ENCODE measurements around the gene CGA. TPM values are rescaled to one million over a fixed set of nuclear protein-coding genes. Genes with fewer than 3 reads are reported as not detected.

CGA gene
- total and polyA plus RNA-seq, 8 donors = not detected

DNA sequence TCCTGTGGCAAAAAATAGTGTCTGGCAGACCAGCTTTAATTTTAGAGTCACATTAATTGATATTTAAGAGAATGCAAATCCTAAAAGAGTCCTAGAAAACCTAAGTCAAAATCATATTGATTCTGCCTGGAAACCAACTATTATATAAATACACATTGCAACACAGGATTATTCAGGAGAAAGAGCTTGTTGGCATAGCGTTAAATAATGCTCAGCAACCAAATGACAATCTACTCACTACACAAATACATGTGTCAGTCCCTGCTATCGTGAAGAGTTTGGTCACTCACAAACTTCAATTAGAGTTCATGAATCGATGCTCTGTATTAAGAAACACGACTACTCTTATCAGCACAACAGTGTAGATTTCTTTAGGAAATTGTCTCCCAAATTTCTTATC, 54.2 kb downstream of the CGA start:
- Histone ChIP-seq H3K9me3 (peaks cover 0 to 13% (median 6%) of the 10 kb centered on the region in 4 donors), H3K4me1 (no peaks in the 10 kb centered on the region), H3K4me3 (no peak overlapping the region), H3K36me3 (no peaks in the 10 kb centered on the region), H3K27me3 (no peaks in the 10 kb centered on the region), H3K27ac (no peak overlapping the region)
- no peak for DNase-seq
- WGBS, 5 donors = 70 to 85% (median 73%) methylated on average over 4 of the region's 4 CpGs
- TF ChIP-seq, protein P1, sequence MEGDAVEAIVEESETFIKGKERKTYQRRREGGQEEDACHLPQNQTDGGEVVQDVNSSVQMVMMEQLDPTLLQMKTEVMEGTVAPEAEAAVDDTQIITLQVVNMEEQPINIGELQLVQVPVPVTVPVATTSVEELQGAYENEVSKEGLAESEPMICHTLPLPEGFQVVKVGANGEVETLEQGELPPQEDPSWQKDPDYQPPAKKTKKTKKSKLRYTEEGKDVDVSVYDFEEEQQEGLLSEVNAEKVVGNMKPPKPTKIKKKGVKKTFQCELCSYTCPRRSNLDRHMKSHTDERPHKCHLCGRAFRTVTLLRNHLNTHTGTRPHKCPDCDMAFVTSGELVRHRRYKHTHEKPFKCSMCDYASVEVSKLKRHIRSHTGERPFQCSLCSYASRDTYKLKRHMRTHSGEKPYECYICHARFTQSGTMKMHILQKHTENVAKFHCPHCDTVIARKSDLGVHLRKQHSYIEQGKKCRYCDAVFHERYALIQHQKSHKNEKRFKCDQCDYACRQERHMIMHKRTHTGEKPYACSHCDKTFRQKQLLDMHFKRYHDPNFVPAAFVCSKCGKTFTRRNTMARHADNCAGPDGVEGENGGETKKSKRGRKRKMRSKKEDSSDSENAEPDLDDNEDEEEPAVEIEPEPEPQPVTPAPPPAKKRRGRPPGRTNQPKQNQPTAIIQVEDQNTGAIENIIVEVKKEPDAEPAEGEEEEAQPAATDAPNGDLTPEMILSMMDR (IDR thresholded peaks at IDR 0.05) = no peak
- no peak for TF ChIP-seq EP300 (IDR thresholded peaks at IDR 0.05)
- TF ChIP-seq POLR2AphosphoS5 (IDR thresholded peaks at IDR 0.05) = no peak
- TF ChIP-seq POLR2A (IDR thresholded peaks at IDR 0.05) = no peak
- intact Hi-C loops (cut with DNase I; ENCODE audit: low total_unique reads) = no loop called here

Other genes with a start within 250 kb of the CGA start
- gene HTR1E, start 157.6 kb downstream of the CGA start, total RNA-seq = 1 to 10 TPM in 1 of 5 donors, under 1 TPM in 1, not detected in 3; 0.18 to 4.1 TPM
- 1 to 10 TPM in 1 of 3 donors, under 1 TPM in 2; 0.43 to 1.4 (median 0.68) TPM for gene HTR1E, start 157.6 kb downstream of the CGA start, polyA plus RNA-seq
- gene ZNF292, start 60.5 kb upstream of the CGA start, total RNA-seq = 100 to 1,000 TPM in 1 of 5 donors, 10 to 100 TPM in 3, 1 to 10 TPM in 1; 9.6 to 106 (median 33.9) TPM
- gene ZNF292, start 60.5 kb upstream of the CGA start, polyA plus RNA-seq = 1 to 10 TPM; 1.9 to 4.0 (median 3.9) TPM
- gene SMIM8, start 227.5 kb upstream of the CGA start, total RNA-seq = 10 to 100 TPM in 2 of 5 donors, 1 to 10 TPM in 2, under 1 TPM in 1; 0.87 to 25.2 (median 7.0) TPM
- gene SMIM8, start 227.5 kb upstream of the CGA start, polyA plus RNA-seq = 1 to 10 TPM; 3.5 to 7.2 (median 4.1) TPM
- not detected for gene GJB7, start 234.2 kb upstream of the CGA start, total RNA-seq
- gene GJB7, start 234.2 kb upstream of the CGA start, polyA plus RNA-seq = under 1 TPM in 1 of 3 donors, not detected in 2; 0.05 TPM
- 10 to 100 TPM in 1 of 5 donors, 1 to 10 TPM in 3, under 1 TPM in 1; 0.87 to 10.3 (median 3.9) TPM for gene C6orf163, start 249.7 kb upstream of the CGA start, total RNA-seq
- gene C6orf163, start 249.7 kb upstream of the CGA start, polyA plus RNA-seq = 1 to 10 TPM in 2 of 3 donors, under 1 TPM in 1; 0.58 to 1.6 (median 1.1) TPM